ENCODE measurements around the gene APOH. TPM values are rescaled to one million over a fixed set of nuclear protein-coding genes. Genes with fewer than 3 reads are reported as not detected.

APOH gene
- total and polyA plus RNA-seq, 2 of the 13 experiments (the other 11 are each of a cell fraction or from before 2014, with no cell fraction given) = 4,846 to 5,748 TPM

DNA sequence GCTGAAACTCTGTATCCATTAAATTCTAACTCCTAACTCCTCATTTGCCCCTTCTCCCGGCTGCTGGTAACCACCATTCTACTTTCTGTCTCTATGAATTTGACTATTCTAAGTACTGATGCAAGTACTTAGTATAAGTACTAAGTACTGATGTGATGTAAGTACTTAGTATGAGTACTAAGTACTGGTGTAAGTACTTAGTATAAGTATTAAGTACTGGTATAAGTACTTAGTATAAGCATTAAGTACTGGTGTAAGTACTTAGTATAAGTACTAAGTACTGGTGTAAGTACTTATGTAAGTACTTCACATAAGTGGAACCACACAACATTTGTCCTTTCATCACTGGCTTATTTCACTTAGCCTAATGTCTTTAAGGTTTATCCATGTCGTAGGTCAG is 40.9 kb upstream of the APOH start:
- H3K27me3 ChIP-seq (ENCODE audit: control insufficient read depth in 1 of 2, insufficient read depth in 2 of 2, low read length in 2 of 2) = no peaks in the 10 kb centered on the region
- FAIRE-seq (no peak), DNase-seq (ENCODE audit: low spot score) (no peak), ATAC-seq (no peak)
- ChIA-PET CTCF (ENCODE audit: low intra/inter-chr PET ratio, low total read pairs) (no interaction called here), POLR2A (no interaction called here)
- no peak for TF ChIP-seq HNRNPLL (IDR thresholded peaks at IDR 0.05; ENCODE audit: low read depth, low read length, poor library complexity, severe bottlenecking)
- TF ChIP-seq ATM (IDR thresholded peaks at IDR 0.05; ENCODE audit: borderline replicate concordance) = no peak
- TF ChIP-seq, protein P1, sequence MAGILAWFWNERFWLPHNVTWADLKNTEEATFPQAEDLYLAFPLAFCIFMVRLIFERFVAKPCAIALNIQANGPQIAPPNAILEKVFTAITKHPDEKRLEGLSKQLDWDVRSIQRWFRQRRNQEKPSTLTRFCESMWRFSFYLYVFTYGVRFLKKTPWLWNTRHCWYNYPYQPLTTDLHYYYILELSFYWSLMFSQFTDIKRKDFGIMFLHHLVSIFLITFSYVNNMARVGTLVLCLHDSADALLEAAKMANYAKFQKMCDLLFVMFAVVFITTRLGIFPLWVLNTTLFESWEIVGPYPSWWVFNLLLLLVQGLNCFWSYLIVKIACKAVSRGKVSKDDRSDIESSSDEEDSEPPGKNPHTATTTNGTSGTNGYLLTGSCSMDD (CRISPR knock-in tag; IDR thresholded peaks at IDR 0.05) = no peak
- TF ChIP-seq ZSCAN9 (CRISPR knock-in tag; IDR thresholded peaks at IDR 0.05; ENCODE audit: borderline replicate concordance) = peak; percentile 21; the same call in 1 of the 2 replicates
- TF ChIP-seq RBAK (CRISPR knock-in tag; IDR thresholded peaks at IDR 0.05) = no peak
- no peak for TF ChIP-seq ATF5 (CRISPR knock-in tag; IDR thresholded peaks at IDR 0.05; ENCODE audit: low read depth)
- no peak for TF ChIP-seq SMC3 (IDR thresholded peaks at IDR 0.05; ENCODE audit: low read length)
- TF ChIP-seq CREB1 (IDR thresholded peaks at IDR 0.05) = no peak
- TF ChIP-seq CREB1 (CRISPR knock-in tag; IDR thresholded peaks at IDR 0.05) = no peak
- TF ChIP-seq ZSCAN21 (CRISPR knock-in tag; IDR thresholded peaks at IDR 0.05; ENCODE audit: borderline replicate concordance) = peak; percentile 100
- TF ChIP-seq CHD4 (IDR thresholded peaks at IDR 0.05; ENCODE audit: borderline replicate concordance, low read length) = peak; percentile 66; the same call in 1 of the 2 replicates
- TF ChIP-seq ZNF24 (IDR thresholded peaks at IDR 0.05) = 0 out of 2 replicates have a peak, but pooled peaks have one; percentile 54
- intact Hi-C loops (cut with micrococcal nuclease; ENCODE audit: unreplicated experiment) = no loop called here
- no peak overlapping the region for H3K9ac ChIP-seq (ENCODE audit: insufficient read depth, low read depth, low read length)
- H3K4me3 ChIP-seq (replicated peaks in 1 of 3; ENCODE audit: insufficient read depth in 1 of 3, low read depth in 2 of 3, low read length in 3 of 3) = no peak overlapping the region
- H3K4me1 ChIP-seq (ENCODE audit: insufficient read depth, low read length) = peaks cover 26% of the 10 kb centered on the region
- H4K20me1 ChIP-seq (ENCODE audit: insufficient read depth, low read length) = no peaks in the 10 kb centered on the region
- H3K4me2 ChIP-seq (ENCODE audit: low read depth, low read length) = no peak overlapping the region
- no peaks in the 10 kb centered on the region for H3K9me3 ChIP-seq (ENCODE audit: low read length)
- WGBS (ENCODE audit: low lambda C conversion rate) = 69% methylated on average over 2 of the region's 2 CpGs
- no peaks in the 10 kb centered on the region for H3K79me2 ChIP-seq (ENCODE audit: insufficient read depth, low read length)
- H3K27ac ChIP-seq (ENCODE audit: extremely low read length, insufficient read depth, low read length) = no peak overlapping the region
- in situ Hi-C loops (cut with HindIII; ENCODE audit: extremely low pct_ligation_motif_present, low pct_unique_long_range_greater_than_20kb) = no loop called here
- H3K36me3 ChIP-seq (replicated peaks in 1 of 2; ENCODE audit: control insufficient read depth in 1 of 2, insufficient read depth in 2 of 2, low read length in 2 of 2) = no peaks in the 10 kb centered on the region
- H2AFZ ChIP-seq (ENCODE audit: low read length) = no peak overlapping the region
- BruUV-seq (replicated peaks) = no TSS peak

Data from HepG2 (cell line).